Fibroblast of lung (primary cell): ENCODE results near the gene TGFB1I1.

Experiments
- CTCF ChIP-seq, 2 donors: IDR thresholded peaks in 1 of 2; conservative IDR thresholded peaks in 1 of 2; 1 replicate in 1 of 2; 2 replicates in 1 of 2; pipeline ENCODE4 v1.5.1; 2011 to 2012; ENCODE audit warnings: low read length in 2 of 2, control low read depth in 1 of 2, inconsistent platforms in 1 of 2, low read depth in 1 of 2, mild to moderate bottlenecking in 1 of 2
- EZH2 ChIP-seq: IDR thresholded peaks from 2 replicates; pipeline ENCODE4 v1.5.1; 2012; ENCODE audit warnings: low read length, control low read depth, mild to moderate bottlenecking; ENCODE audit errors: missing control alignments

DNA sequence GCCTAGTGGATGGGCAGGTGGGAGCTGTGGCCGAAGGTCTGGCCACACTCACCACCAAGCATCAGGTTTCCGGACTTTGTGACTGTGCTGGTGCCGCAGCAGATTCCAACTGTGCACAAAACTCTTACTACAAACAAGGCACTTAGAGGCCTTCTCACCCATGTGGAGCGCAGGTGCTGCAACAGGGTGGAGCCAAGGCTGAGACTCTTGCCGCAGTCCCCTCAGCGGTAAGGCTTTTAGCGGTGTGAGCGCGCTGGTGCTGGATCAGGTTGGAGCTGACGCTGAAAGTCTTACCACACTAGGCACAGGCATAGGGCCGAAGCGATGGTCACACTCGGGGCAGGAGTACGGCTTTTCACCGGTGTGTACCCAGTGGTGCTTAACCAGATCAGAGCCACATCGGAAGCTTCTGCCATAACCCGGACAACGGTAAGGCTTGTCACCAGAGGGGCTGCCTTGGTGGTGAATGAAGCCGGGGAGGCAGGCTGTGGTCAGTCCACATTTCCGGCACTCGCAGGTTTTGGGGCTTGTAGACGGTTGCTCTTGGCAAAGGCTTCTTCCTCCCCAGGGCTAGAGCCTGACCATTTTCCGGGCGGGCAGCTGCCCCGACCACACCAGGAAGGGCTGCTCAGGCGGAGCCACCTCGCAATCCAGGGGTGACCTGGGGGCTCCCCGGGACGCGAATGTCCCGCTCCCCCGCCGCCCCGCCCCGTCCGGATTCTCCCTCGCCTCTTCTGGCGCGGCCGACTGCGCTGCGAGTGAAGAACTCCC, 13.7 kb upstream of the TGFB1I1 start:
- TF ChIP-seq CTCF (conservative IDR thresholded peaks at IDR 0.05 in 1 of 2, IDR thresholded peaks at IDR 0.05 in 1 of 2; ENCODE audit: low read depth in 1 of 2, low read length in 2 of 2) (no peak), EZH2 (no peak)
